Measurements from ENCODE around the gene KRTAP5-11.
"Not testable (repeated sequence)": the region's sequence is repeated elsewhere in the genome, so short reads cannot be mapped to it uniquely, and the experiment has no call there.

The KRTAP5-11 gene

DNA sequence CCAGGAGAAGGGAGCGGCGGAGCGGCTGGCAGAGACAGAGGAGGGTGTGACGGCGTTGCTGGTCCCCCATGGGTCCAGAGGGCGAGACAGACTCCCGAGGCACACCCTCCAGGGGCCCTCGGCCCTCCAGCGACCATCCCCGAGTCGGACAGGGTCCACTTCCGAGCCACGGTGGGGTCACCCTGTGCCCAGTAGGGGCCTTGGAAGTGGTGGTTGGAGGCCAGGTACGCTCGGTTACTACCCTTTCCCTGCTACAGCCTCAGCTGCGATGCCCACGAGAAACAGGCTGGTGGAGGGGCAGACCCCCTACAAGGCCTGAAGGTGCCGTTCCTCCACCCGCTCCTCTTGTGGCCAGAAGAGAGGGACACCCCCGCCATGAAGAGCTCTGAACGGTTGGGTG is 25.6 kb upstream of the KRTAP5-11 start:
- H3K27me3 ChIP-seq (ENCODE audit: control insufficient read depth in 5 of 5, insufficient read depth in 4 of 5, low read length in 5 of 5), result peaks cover 0 to 16% (median 8%) of the 10 kb centered on the region in 5 donors
- not testable (repeated sequence) for H3K9ac ChIP-seq (ENCODE audit: low read length in 5 of 5); H3K9me3 ChIP-seq (ENCODE audit: control insufficient read depth in 5 of 5, low read length in 5 of 5); H3K27ac ChIP-seq (ENCODE audit: low read depth, low read length); H3K4me3 ChIP-seq (ENCODE audit: low read depth in 1 of 5, low read length in 5 of 5); H3K36me3 ChIP-seq (ENCODE audit: control insufficient read depth in 5 of 5, insufficient read depth in 5 of 5, low read length in 5 of 5); H3K4me1 ChIP-seq (ENCODE audit: control insufficient read depth in 5 of 5, insufficient read depth in 5 of 5, low read length in 5 of 5)

DNA sequence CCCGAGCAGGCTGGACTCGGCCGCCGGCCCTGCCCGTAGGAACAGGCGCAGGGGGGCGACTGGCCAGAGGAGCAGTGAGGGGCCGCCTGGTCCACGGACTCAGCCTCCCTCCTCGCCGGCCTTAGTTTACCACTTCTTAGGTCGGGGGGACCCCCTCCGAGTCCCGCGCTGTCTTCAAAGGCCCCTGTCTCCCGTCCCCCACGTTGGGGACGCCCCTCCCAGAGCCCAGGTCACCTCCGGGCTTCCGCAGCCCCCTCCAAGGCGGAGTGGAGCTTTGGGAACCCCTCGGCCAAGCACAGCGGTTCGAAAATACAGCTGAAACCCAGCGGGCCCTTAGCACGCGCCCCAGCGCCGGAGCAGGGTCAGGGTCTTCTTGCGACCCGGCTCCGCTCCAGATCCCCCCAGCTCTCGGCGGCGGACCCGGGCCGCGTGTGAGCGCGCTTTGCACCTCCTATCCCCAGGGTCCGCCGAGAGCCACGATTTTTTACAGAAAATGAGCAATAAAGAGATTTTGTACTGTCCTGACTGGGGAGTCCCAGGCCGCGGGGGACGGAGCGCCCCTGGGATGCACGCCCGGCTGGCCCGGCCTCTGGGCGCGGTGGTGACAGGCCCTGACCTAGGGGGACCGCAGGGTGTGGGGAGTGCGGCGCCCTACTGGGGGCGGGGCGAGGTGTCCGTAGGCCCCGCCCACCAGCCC is 25.0 kb upstream of the KRTAP5-11 start:
- not testable (repeated sequence) for H3K9me3 ChIP-seq (ENCODE audit: control insufficient read depth in 5 of 5, low read length in 5 of 5); H3K4me3 ChIP-seq (ENCODE audit: low read depth in 1 of 5, low read length in 5 of 5); H3K9ac ChIP-seq (ENCODE audit: low read length in 5 of 5); H3K27ac ChIP-seq (ENCODE audit: low read depth, low read length); H3K36me3 ChIP-seq (ENCODE audit: control insufficient read depth in 5 of 5, insufficient read depth in 5 of 5, low read length in 5 of 5); H3K4me1 ChIP-seq (ENCODE audit: control insufficient read depth in 5 of 5, insufficient read depth in 5 of 5, low read length in 5 of 5)
- peaks cover 2 to 19% (median 8%) of the 10 kb centered on the region in 5 donors for H3K27me3 ChIP-seq (ENCODE audit: control insufficient read depth in 5 of 5, insufficient read depth in 4 of 5, low read length in 5 of 5)

- H3K9ac ChIP-seq (ENCODE audit: low read length in 5 of 5); H3K4me1 ChIP-seq (ENCODE audit: control insufficient read depth in 5 of 5, insufficient read depth in 5 of 5, low read length in 5 of 5); H3K27ac ChIP-seq (ENCODE audit: low read depth, low read length); H3K9me3 ChIP-seq (ENCODE audit: control insufficient read depth in 5 of 5, low read length in 5 of 5); H3K4me3 ChIP-seq (ENCODE audit: low read depth in 1 of 5, low read length in 5 of 5); H3K36me3 ChIP-seq (ENCODE audit: control insufficient read depth in 5 of 5, insufficient read depth in 5 of 5, low read length in 5 of 5): not testable (repeated sequence)
- H3K27me3 ChIP-seq (ENCODE audit: control insufficient read depth in 5 of 5, insufficient read depth in 4 of 5, low read length in 5 of 5), result peaks cover 3 to 19% (median 10%) of the 10 kb centered on the region in 5 donors
Measured at GRCh38 chr11:71606853-71607519, 24.3 kb upstream of the KRTAP5-11 start.

DNA sequence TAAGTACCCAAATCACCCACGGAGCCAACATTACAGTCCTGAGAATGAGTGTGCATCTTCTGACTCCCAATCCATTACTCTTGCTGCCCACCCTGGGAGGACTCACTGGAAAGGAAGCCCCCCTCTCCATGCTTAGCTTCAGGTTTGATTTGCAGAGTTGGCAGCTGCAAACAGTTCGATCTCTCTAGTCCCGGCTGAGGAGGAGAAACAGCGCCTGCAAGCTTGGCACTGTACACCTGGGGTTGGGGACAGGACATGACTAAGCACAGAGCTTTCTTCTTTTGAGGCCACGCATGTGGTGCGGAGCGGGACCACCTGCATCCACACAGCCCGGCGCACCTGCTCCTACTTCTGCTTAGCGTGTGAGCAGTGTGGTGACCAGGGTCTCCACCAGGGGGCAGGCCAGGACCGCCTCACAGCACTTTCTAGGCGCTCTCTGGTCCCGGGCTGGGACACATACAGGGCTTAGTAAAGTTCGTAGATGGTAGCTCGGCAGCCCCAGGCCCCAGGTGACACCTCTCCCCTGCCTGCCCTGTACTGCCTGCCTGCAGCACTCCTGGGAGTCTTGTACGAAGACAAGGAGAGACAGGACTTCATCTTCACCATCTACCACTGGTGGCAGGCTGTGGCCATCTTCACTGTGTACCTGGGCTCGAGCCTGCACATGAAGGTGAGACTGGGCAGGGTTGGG is 22.3 kb upstream of the KRTAP5-11 start:
- H3K27ac ChIP-seq (ENCODE audit: low read depth, low read length); H3K9ac ChIP-seq (ENCODE audit: low read length in 5 of 5); H3K4me1 ChIP-seq (ENCODE audit: control insufficient read depth in 5 of 5, insufficient read depth in 5 of 5, low read length in 5 of 5); H3K4me3 ChIP-seq (ENCODE audit: low read depth in 1 of 5, low read length in 5 of 5); H3K9me3 ChIP-seq (ENCODE audit: control insufficient read depth in 5 of 5, low read length in 5 of 5); H3K36me3 ChIP-seq (ENCODE audit: control insufficient read depth in 5 of 5, insufficient read depth in 5 of 5, low read length in 5 of 5): not testable (repeated sequence)
- peaks cover 3 to 19% (median 8%) of the 10 kb centered on the region in 5 donors for H3K27me3 ChIP-seq (ENCODE audit: control insufficient read depth in 5 of 5, insufficient read depth in 4 of 5, low read length in 5 of 5)

DNA sequence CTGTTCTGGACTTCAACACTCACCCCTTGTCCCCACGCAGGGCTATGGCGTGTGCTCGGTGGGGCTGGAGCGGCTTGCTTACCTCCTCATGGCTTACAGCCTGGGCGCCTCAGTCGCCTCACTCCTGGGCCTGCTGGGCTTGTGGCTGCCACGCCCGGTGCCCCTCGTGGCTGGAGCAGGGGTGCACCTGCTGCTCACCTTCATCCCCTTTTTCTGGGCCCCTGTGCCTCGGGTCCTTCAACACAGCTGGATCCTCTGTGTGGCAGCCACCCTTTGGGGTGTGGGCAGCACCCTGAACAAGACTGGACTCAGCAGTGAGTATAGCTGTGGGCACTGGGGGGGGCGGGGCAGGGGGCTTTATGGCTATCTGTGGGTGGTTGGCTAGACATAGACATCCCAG is 20.5 kb upstream of the KRTAP5-11 start:
- peaks cover 3 to 16% (median 8%) of the 10 kb centered on the region in 5 donors for H3K27me3 ChIP-seq (ENCODE audit: control insufficient read depth in 5 of 5, insufficient read depth in 4 of 5, low read length in 5 of 5)
- H3K27ac ChIP-seq (ENCODE audit: low read depth, low read length); H3K4me1 ChIP-seq (ENCODE audit: control insufficient read depth in 5 of 5, insufficient read depth in 5 of 5, low read length in 5 of 5); H3K4me3 ChIP-seq (ENCODE audit: low read depth in 1 of 5, low read length in 5 of 5); H3K9ac ChIP-seq (ENCODE audit: low read length in 5 of 5); H3K9me3 ChIP-seq (ENCODE audit: control insufficient read depth in 5 of 5, low read length in 5 of 5); H3K36me3 ChIP-seq (ENCODE audit: control insufficient read depth in 5 of 5, insufficient read depth in 5 of 5, low read length in 5 of 5): not testable (repeated sequence)

GRCh38 chr11:71589546-71589920 is 6.9 kb upstream of the KRTAP5-11 start:
- not testable (repeated sequence) for H3K4me3 ChIP-seq (ENCODE audit: low read depth in 1 of 5, low read length in 5 of 5); H3K36me3 ChIP-seq (ENCODE audit: control insufficient read depth in 5 of 5, insufficient read depth in 5 of 5, low read length in 5 of 5); H3K27me3 ChIP-seq (ENCODE audit: control insufficient read depth in 5 of 5, insufficient read depth in 4 of 5, low read length in 5 of 5); H3K4me1 ChIP-seq (ENCODE audit: control insufficient read depth in 5 of 5, insufficient read depth in 5 of 5, low read length in 5 of 5); H3K27ac ChIP-seq (ENCODE audit: low read depth, low read length); H3K9me3 ChIP-seq (ENCODE audit: control insufficient read depth in 5 of 5, low read length in 5 of 5); H3K9ac ChIP-seq (ENCODE audit: low read length in 5 of 5)

- not testable (repeated sequence) for H3K27me3 ChIP-seq (ENCODE audit: control insufficient read depth in 5 of 5, insufficient read depth in 4 of 5, low read length in 5 of 5); H3K4me3 ChIP-seq (ENCODE audit: low read depth in 1 of 5, low read length in 5 of 5); H3K36me3 ChIP-seq (ENCODE audit: control insufficient read depth in 5 of 5, insufficient read depth in 5 of 5, low read length in 5 of 5); H3K9ac ChIP-seq (ENCODE audit: low read length in 5 of 5); H3K27ac ChIP-seq (ENCODE audit: low read depth, low read length); H3K4me1 ChIP-seq (ENCODE audit: control insufficient read depth in 5 of 5, insufficient read depth in 5 of 5, low read length in 5 of 5); H3K9me3 ChIP-seq (ENCODE audit: control insufficient read depth in 5 of 5, low read length in 5 of 5)
Measured at GRCh38 chr11:71588822-71589545, 6.3 kb upstream of the KRTAP5-11 start.

GRCh38 chr11:71588314-71588713 is 5.6 kb upstream of the KRTAP5-11 start:
- not testable (repeated sequence) for H3K9ac ChIP-seq (ENCODE audit: low read length in 5 of 5); H3K36me3 ChIP-seq (ENCODE audit: control insufficient read depth in 5 of 5, insufficient read depth in 5 of 5, low read length in 5 of 5); H3K4me1 ChIP-seq (ENCODE audit: control insufficient read depth in 5 of 5, insufficient read depth in 5 of 5, low read length in 5 of 5); H3K4me3 ChIP-seq (ENCODE audit: low read depth in 1 of 5, low read length in 5 of 5); H3K27ac ChIP-seq (ENCODE audit: low read depth, low read length); H3K9me3 ChIP-seq (ENCODE audit: control insufficient read depth in 5 of 5, low read length in 5 of 5); H3K27me3 ChIP-seq (ENCODE audit: control insufficient read depth in 5 of 5, insufficient read depth in 4 of 5, low read length in 5 of 5)

DNA sequence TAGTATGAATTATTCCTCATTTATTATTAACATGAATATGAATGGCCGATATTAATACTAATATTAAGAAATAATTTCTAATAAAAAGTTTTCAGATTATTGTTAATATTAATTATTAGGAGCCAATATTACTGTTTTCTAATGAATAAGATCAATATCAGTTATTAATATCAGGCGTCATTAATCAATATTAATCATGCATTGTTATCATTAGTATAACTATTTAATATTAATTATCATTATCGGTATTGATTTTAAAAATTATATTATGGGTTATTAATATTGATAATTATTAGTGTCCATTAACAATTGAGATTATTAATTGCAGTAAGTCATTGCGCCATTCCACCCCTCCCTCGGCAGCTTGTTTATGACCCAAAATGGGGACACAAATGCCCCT is 3.0 kb upstream of the KRTAP5-11 start:
- not testable (repeated sequence) for H3K27ac ChIP-seq (ENCODE audit: low read depth, low read length); H3K9me3 ChIP-seq (ENCODE audit: control insufficient read depth in 5 of 5, low read length in 5 of 5); H3K36me3 ChIP-seq (ENCODE audit: control insufficient read depth in 5 of 5, insufficient read depth in 5 of 5, low read length in 5 of 5); H3K27me3 ChIP-seq (ENCODE audit: control insufficient read depth in 5 of 5, insufficient read depth in 4 of 5, low read length in 5 of 5); H3K4me3 ChIP-seq (ENCODE audit: low read depth in 1 of 5, low read length in 5 of 5); H3K9ac ChIP-seq (ENCODE audit: low read length in 5 of 5)
- peaks cover 0 to 10% (median 3%) of the 10 kb centered on the region in 5 donors for H3K4me1 ChIP-seq (ENCODE audit: control insufficient read depth in 5 of 5, insufficient read depth in 5 of 5, low read length in 5 of 5)

- not testable (repeated sequence) for H3K36me3 ChIP-seq (ENCODE audit: control insufficient read depth in 5 of 5, insufficient read depth in 5 of 5, low read length in 5 of 5)
Measured at GRCh38 chr11:71582969-71583368, 294 bp upstream of the KRTAP5-11 start.

More at GRCh38 chr11:71582969-71583368, 294 bp upstream of the KRTAP5-11 start:
- not testable (repeated sequence) for H3K27ac ChIP-seq (ENCODE audit: low read depth, low read length); H3K4me3 ChIP-seq (ENCODE audit: low read depth in 1 of 5, low read length in 5 of 5); H3K27me3 ChIP-seq (ENCODE audit: control insufficient read depth in 5 of 5, insufficient read depth in 4 of 5, low read length in 5 of 5); H3K9ac ChIP-seq (ENCODE audit: low read length in 5 of 5); H3K9me3 ChIP-seq (ENCODE audit: control insufficient read depth in 5 of 5, low read length in 5 of 5)
- peaks cover 0 to 21% (median 15%) of the 10 kb centered on the region in 5 donors for H3K4me1 ChIP-seq (ENCODE audit: control insufficient read depth in 5 of 5, insufficient read depth in 5 of 5, low read length in 5 of 5)

All from subcutaneous abdominal adipose tissue (tissue), 5 donors.